Neural cell (in vitro differentiated cells): Measurements from ENCODE around the gene ASB18. TPM values are rescaled to one million over a fixed set of nuclear protein-coding genes. Genes with fewer than 3 reads are reported as not detected.

Experiments used
- H2AFZ ChIP-seq: fragments of 200-600, 300-800 bp; sonication (generic), shearing (Covaris generic); 2 replicates; pipeline ENCODE4 v1.6.0; 2014; ENCODE audit warnings: low read depth, mild to moderate bottlenecking, antibody characterized with exemption, low read length, moderate library complexity
- H3F3A ChIP-seq: fragments of 200-600 bp; shearing (Covaris generic); 2 replicates; pipeline ENCODE4 v1.6.1; 2016; ENCODE audit warnings: mild to moderate bottlenecking, moderate library complexity, mixed read lengths, antibody characterized with exemption, low read length; ENCODE audit not compliant: insufficient read depth, poor library complexity, severe bottlenecking
- H3K27ac ChIP-seq: fragments of 200-600, 300-800 bp; sonication (generic), shearing (Covaris generic); 2 replicates; pipeline ENCODE4 v1.5.1; 2014; ENCODE audit warnings: mild to moderate bottlenecking, low read length, moderate library complexity
- H3K27me3 ChIP-seq: fragments of 300-800, 200-600 bp; sonication (generic), shearing (Covaris generic); 2 replicates; pipeline ENCODE4 v1.6.0; 2014; ENCODE audit warnings: mild to moderate bottlenecking, low read depth, low read length, moderate library complexity; ENCODE audit not compliant: insufficient read depth
- H3K36me3 ChIP-seq: fragments of 300-800, 200-600 bp; sonication (generic), shearing (Covaris generic); 2 replicates; pipeline ENCODE4 v1.5.1; 2014; ENCODE audit warnings: mild to moderate bottlenecking, antibody characterized with exemption, low read length, moderate library complexity; ENCODE audit not compliant: insufficient read depth
- H3K4me2 ChIP-seq: fragments of 300-800, 200-600 bp; sonication (generic), shearing (Covaris generic); 2 replicates; pipeline ENCODE4 v1.6.0; 2014; ENCODE audit warnings: mild to moderate bottlenecking, low read length
- H3K4me3 ChIP-seq: fragments of 300-800, 200-600 bp; sonication (generic), shearing (Covaris generic); 2 replicates; pipeline ENCODE4 v1.5.1; 2014; ENCODE audit warnings: mild to moderate bottlenecking, low read length, moderate library complexity
- H3K79me2 ChIP-seq: fragments of 200-600 bp; shearing (Covaris generic); replicated peaks from 2 replicates; pipeline ENCODE4 v1.6.0; 2014; ENCODE audit warnings: mild to moderate bottlenecking, low read length, moderate library complexity; ENCODE audit not compliant: insufficient read depth
- H3K9ac ChIP-seq: fragments of 300-800, 200-600 bp; sonication (generic), shearing (Covaris generic); 2 replicates; pipeline ENCODE4 v1.6.1; 2016; ENCODE audit warnings: mild to moderate bottlenecking, low read length, mixed read lengths
- H3K9me2 ChIP-seq: fragments of 200-600 bp; shearing (Covaris generic); 2 replicates; pipeline ENCODE4 v1.6.1; 2016; ENCODE audit warnings: mild to moderate bottlenecking, low read length, mixed read lengths; ENCODE audit not compliant: insufficient read depth
- H3K9me3 ChIP-seq: fragments of 200-600, 300-800 bp; sonication (generic), shearing (Covaris generic); 2 replicates; pipeline ENCODE4 v1.6.1; 2016; ENCODE audit warnings: mild to moderate bottlenecking, mixed run types, low read length, moderate library complexity, mixed read lengths
- H4K20me1 ChIP-seq: fragments of 200-600 bp; shearing (Covaris generic); 2 replicates; pipeline ENCODE4 v1.6.1; 2016; ENCODE audit warnings: mild to moderate bottlenecking, mixed run types; ENCODE audit not compliant: insufficient read depth
- CTCF ChIP-seq: fragments of 450-650 bp; IDR thresholded peaks from 2 replicates; pipeline ENCODE4 v1.5.1; 2014; ENCODE audit warnings: antibody characterized with exemption, mild to moderate bottlenecking, moderate library complexity; ENCODE audit not compliant: poor library complexity, severe bottlenecking
- EP300 ChIP-seq: fragments of 450-650 bp; conservative IDR thresholded peaks from 2 replicates; pipeline ENCODE4 v1.6.1; 2014; ENCODE audit warnings: antibody characterized with exemption, mild to moderate bottlenecking, moderate library complexity; ENCODE audit not compliant: poor library complexity, severe bottlenecking
- EZH2 ChIP-seq: fragments of 200-600, 300-800 bp; shearing (Covaris generic), sonication (generic); IDR thresholded peaks from 2 replicates; pipeline ENCODE4 v1.6.1; 2014; ENCODE audit warnings: antibody characterized with exemption, low read length, borderline replicate concordance, mild to moderate bottlenecking; ENCODE audit not compliant: insufficient read depth, poor library complexity, severe bottlenecking
- MXI1 ChIP-seq: fragments of 450-650 bp; conservative IDR thresholded peaks from 2 replicates; pipeline ENCODE4 v1.6.1; 2014; ENCODE audit warnings: antibody characterized with exemption, mild to moderate bottlenecking; ENCODE audit not compliant: poor library complexity, severe bottlenecking
- POLR2AphosphoS5 ChIP-seq: IDR thresholded peaks from 2 replicates; pipeline ENCODE4 v1.6.1; 2012
- RAD21 ChIP-seq: fragments of 450-650 bp; conservative IDR thresholded peaks from 2 replicates; pipeline ENCODE4 v1.6.1; 2014; ENCODE audit warnings: antibody characterized with exemption, mild to moderate bottlenecking, moderate library complexity
- REST ChIP-seq: IDR thresholded peaks from 2 replicates; pipeline ENCODE4 v1.6.1; 2012; ENCODE audit warnings: borderline replicate concordance
- SMC3 ChIP-seq: fragments of 450-650 bp; conservative IDR thresholded peaks from 2 replicates; pipeline ENCODE4 v1.6.1; 2014; ENCODE audit warnings: antibody characterized with exemption, mild to moderate bottlenecking, moderate library complexity; ENCODE audit not compliant: poor library complexity
- TAF1 ChIP-seq: IDR thresholded peaks from 2 replicates; pipeline ENCODE4 v1.6.1; 2012; ENCODE audit warnings: low read depth
- polyA plus RNA-seq: library from polyadenylated mRNA; depleted of rRNA; stranded (reverse); fragments of >200 nt; gene quantifications from 2 replicates; pipeline ENCODE4 v1.2.3, GENCODE V29; 2014

Gene ASB18
- polyA plus RNA-seq, 1 donor from 2014 or later, result not detected

- Histone ChIP-seq H4K20me1 (no peaks in the 10 kb centered on the region), H3K36me3 (no peaks in the 10 kb centered on the region), H3K27me3 (no peaks in the 10 kb centered on the region), H3K9ac (no peak overlapping the region), H3F3A (no peaks in the 10 kb centered on the region), H3K4me3 (no peak overlapping the region), H3K79me2 (no peaks in the 10 kb centered on the region), H3K27ac (no peak overlapping the region), H2AFZ (no peak overlapping the region), H3K4me2 (no peak overlapping the region), H3K9me2 (no peaks in the 10 kb centered on the region), H3K9me3 (no peaks in the 10 kb centered on the region)
- TF ChIP-seq POLR2AphosphoS5, result no peak
- TF ChIP-seq REST, result no peak
- TF ChIP-seq RAD21, result no peak
- TF ChIP-seq SMC3, result no peak
- no peak for TF ChIP-seq MXI1
- no peak for TF ChIP-seq EZH2
- TF ChIP-seq EP300, result no peak
- no peak for TF ChIP-seq TAF1
- no peak for TF ChIP-seq CTCF
Measured at GRCh38 chr2:236294647-236295046, 30.4 kb upstream of the ASB18 start.

GRCh38 chr2:236293241-236293810, 29.1 kb upstream of the ASB18 start:
- Histone ChIP-seq H3F3A (no peaks in the 10 kb centered on the region), H3K9me3 (no peaks in the 10 kb centered on the region), H3K9ac (no peak overlapping the region), H3K27me3 (no peaks in the 10 kb centered on the region), H3K36me3 (no peaks in the 10 kb centered on the region), H3K9me2 (no peaks in the 10 kb centered on the region), H3K27ac (no peak overlapping the region), H3K4me3 (no peak overlapping the region), H2AFZ (no peak overlapping the region), H3K79me2 (no peaks in the 10 kb centered on the region), H3K4me2 (no peak overlapping the region), H4K20me1 (no peaks in the 10 kb centered on the region)
- TF ChIP-seq POLR2AphosphoS5 (no peak), EZH2 (no peak), RAD21 (no peak), SMC3 (no peak)

- Histone ChIP-seq H3K79me2 (no peaks in the 10 kb centered on the region), H3K9ac (no peak overlapping the region), H3K36me3 (no peaks in the 10 kb centered on the region), H3F3A (no peaks in the 10 kb centered on the region), H4K20me1 (no peaks in the 10 kb centered on the region), H3K27me3 (no peaks in the 10 kb centered on the region), H3K9me2 (no peaks in the 10 kb centered on the region), H2AFZ (no peak overlapping the region), H3K4me3 (no peak overlapping the region), H3K27ac (no peak overlapping the region), H3K9me3 (no peaks in the 10 kb centered on the region), H3K4me2 (no peak overlapping the region)
- no peak for TF ChIP-seq TAF1
- no peak for TF ChIP-seq POLR2AphosphoS5
- no peak for TF ChIP-seq RAD21
- no peak for TF ChIP-seq SMC3
- TF ChIP-seq EP300, result no peak
- TF ChIP-seq EZH2, result no peak
- no peak for TF ChIP-seq MXI1
- TF ChIP-seq CTCF, result no peak
- no peak for TF ChIP-seq REST
Measured at GRCh38 chr2:236291911-236292310, 27.7 kb upstream of the ASB18 start.
